Uterus (tissue), 4 donors: ENCODE data around the gene SLC24A5. TPM values are rescaled to one million over a fixed set of nuclear protein-coding genes. Genes with fewer than 3 reads are reported as not detected.

ENCODE experiments used
- DNase-seq, 2 donors: peaks; one replicate each; pipeline ENCODE4 v3.0.0-alpha.2; 2019 to 2020
- H3K27ac ChIP-seq, 2 donors: fragments of 200-600 bp; sonication (generic); 1 replicate in 1 of 2; 2 replicates in 1 of 2; pipeline ENCODE4 v1.5.1; 2016 to 2018
- H3K27me3 ChIP-seq, 2 donors: fragments of 200-600 bp; sonication (generic); one replicate each; pipeline ENCODE4 v1.5.1; 2018 to 2019; ENCODE audit warnings: control low read depth in 1 of 2
- H3K36me3 ChIP-seq, 2 donors: fragments of 200-600 bp; sonication (generic); one replicate each; pipeline ENCODE4 v1.5.1; 2019; ENCODE audit warnings: control low read depth in 1 of 2
- H3K4me1 ChIP-seq, 2 donors: fragments of 200-600 bp; sonication (generic); one replicate each; pipeline ENCODE4 v1.5.1; 2018 to 2019; ENCODE audit warnings: control low read depth in 1 of 2
- H3K4me3 ChIP-seq, 2 donors: fragments of 200-600 bp; sonication (generic); 1 replicate in 1 of 2; 2 replicates in 1 of 2; pipeline ENCODE4 v1.5.1; 2018 to 2019; ENCODE audit warnings: mild to moderate bottlenecking in 1 of 2
- H3K9me3 ChIP-seq, 2 donors: fragments of 200-600 bp; sonication (generic); one replicate each; pipeline ENCODE4 v1.5.1; 2019; ENCODE audit warnings: control low read depth in 1 of 2
- CTCF ChIP-seq, 4 experiments: fragments of 200-600 bp in 2 of 4; fragments of 450-650 bp in 2 of 4; sonication (generic) in 2 of 4; IDR thresholded peaks; one replicate each; pipeline ENCODE4 v1.5.1; 2016 to 2019; ENCODE audit warnings: antibody characterized with exemption in 4 of 4, mild to moderate bottlenecking in 2 of 4, moderate library complexity in 1 of 4
- POLR2A ChIP-seq, 2 donors: fragments of 450-650 bp; IDR thresholded peaks; one replicate each; pipeline ENCODE4 v1.6.1; 2016; ENCODE audit warnings: antibody characterized with exemption in 2 of 2, mild to moderate bottlenecking in 1 of 2, moderate library complexity in 1 of 2
- intact Hi-C: fragments of 100-400 bp; cut with DNase I; formaldehyde crosslinking; loops from one replicate; pipeline ENCODE4 v1.15.1; 2023; ENCODE audit warnings: low total_unique reads
- total RNA-seq, 4 donors: library from RNA; depleted of rRNA in 3 of 4; stranded (reverse); fragments of >200 nt in 3 of 4; gene quantifications; one replicate each; pipeline versions ENCODE4 v1.1.0 to v1.2.4, GENCODE V29; 2014 to 2023
- donor health status: DM: yes; HTN: yes; CAD: no.

Gene SLC24A5
- total RNA-seq, 4 donors from 2014 or later = 0.29 TPM; not detected in 3

DNA sequence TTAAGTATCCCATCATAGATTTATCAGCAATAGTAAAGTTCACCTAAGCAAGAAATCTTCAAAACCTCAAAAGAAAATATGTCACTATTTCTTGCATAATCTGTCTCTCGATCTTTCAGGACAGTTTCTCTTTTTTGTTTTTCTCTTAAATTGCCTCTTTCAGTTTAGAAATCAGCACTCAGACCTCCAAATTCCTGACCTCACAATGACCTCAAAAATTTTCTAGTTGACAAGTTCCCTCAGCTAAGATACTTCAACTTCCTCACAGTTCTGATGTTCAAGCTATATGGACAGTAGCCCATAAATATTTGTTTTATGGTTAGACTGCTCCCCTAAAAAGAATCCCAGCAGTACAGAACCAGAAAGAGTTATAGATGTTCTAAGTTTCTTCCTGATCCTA lies 24.1 kb downstream of the SLC24A5 start:
- intact Hi-C loops = no loop called here
- Histone ChIP-seq H3K36me3 (no peaks in the 10 kb centered on the region), H3K27me3 (no peaks in the 10 kb centered on the region), H3K4me3 (no peak overlapping the region), H3K27ac (no peak overlapping the region), H3K9me3 (no peaks in the 10 kb centered on the region), H3K4me1 (no peaks in the 10 kb centered on the region)
- DNase-seq = no peak
- TF ChIP-seq CTCF (IDR thresholded peaks at IDR 0.05) = no peak
- TF ChIP-seq POLR2A (IDR thresholded peaks at IDR 0.05) = no peak

- Histone ChIP-seq H3K4me3 (no peak overlapping the region), H3K4me1 (no peaks in the 10 kb centered on the region), H3K36me3 (no peaks in the 10 kb centered on the region), H3K27me3 (no peaks in the 10 kb centered on the region), H3K9me3 (no peaks in the 10 kb centered on the region), H3K27ac (no peak overlapping the region)
- intact Hi-C loops = no loop called here
- DNase-seq = no peak
- TF ChIP-seq CTCF (IDR thresholded peaks at IDR 0.05) (no peak), POLR2A (IDR thresholded peaks at IDR 0.05) (no peak)
Observed at GRCh38 chr15:48145923-48146322, 25.1 kb downstream of the SLC24A5 start.

DNA sequence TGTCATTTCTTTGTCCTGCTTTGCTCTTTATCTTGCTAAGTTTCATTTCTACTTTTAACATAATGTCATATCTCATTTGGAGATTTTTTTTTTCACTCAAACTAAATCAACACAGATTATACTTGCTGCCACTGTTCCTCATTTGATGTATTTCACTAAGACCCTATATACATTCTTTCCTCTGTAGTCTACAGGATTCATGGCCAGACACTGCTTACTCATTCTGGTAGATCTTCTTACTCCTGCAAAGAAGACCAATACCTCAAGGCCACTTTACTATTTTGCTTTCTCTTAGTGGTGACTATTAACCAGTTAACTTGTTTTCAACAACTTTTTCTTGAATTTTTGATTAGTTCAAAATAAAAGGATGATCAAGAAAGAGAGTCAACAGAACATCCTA lies 26.6 kb downstream of the SLC24A5 start:
- Histone ChIP-seq H3K36me3 (no peaks in the 10 kb centered on the region), H3K4me1 (no peaks in the 10 kb centered on the region)

GRCh38 chr15:48149858-48150257 lies 29.1 kb downstream of the SLC24A5 start:
- TF ChIP-seq POLR2A (IDR thresholded peaks at IDR 0.05) (no peak), CTCF (IDR thresholded peaks at IDR 0.05) (no peak)
- Histone ChIP-seq H3K4me1 (no peaks in the 10 kb centered on the region), H3K27me3 (no peaks in the 10 kb centered on the region), H3K9me3 (no peaks in the 10 kb centered on the region), H3K4me3 (no peak overlapping the region), H3K36me3 (no peaks in the 10 kb centered on the region), H3K27ac (no peak overlapping the region)
- intact Hi-C loops = no loop called here
- no peak for DNase-seq

More for the DNA sequence above, 26.6 kb downstream of the SLC24A5 start:
- no peak overlapping the region for H3K27ac ChIP-seq
- H3K4me3 ChIP-seq = no peak overlapping the region
- TF ChIP-seq CTCF (IDR thresholded peaks at IDR 0.05) (no peak), POLR2A (IDR thresholded peaks at IDR 0.05) (no peak)
- DNase-seq = no peak
- intact Hi-C loops = no loop called here
- no peaks in the 10 kb centered on the region for H3K27me3 ChIP-seq
- H3K9me3 ChIP-seq = no peaks in the 10 kb centered on the region

DNA sequence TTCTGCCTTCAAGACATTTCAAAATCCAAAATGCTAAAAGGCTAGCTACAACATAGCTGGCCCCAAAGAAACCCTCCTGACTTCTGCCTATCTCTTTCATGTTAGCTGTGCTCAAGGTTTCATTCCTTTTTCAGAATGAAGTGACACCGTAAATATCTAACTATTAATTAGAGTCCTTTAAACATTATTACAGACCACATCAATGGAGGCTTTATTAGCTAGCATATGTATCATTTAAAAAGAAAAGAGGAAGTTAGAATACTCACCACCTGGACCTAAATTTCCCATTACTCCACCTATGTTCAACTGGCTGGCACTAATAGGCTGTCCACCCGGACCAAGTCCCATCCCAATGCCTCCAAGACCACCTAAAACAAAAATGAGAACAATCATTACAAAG lies 32.7 kb downstream of the SLC24A5 start:
- no peak for TF ChIP-seq POLR2A (IDR thresholded peaks at IDR 0.05)
- TF ChIP-seq CTCF (IDR thresholded peaks at IDR 0.05) = no peak
- no peak overlapping the region for H3K4me3 ChIP-seq
- intact Hi-C loops = no loop called here
- DNase-seq = no peak
- H3K9me3 ChIP-seq = no peaks in the 10 kb centered on the region
- H3K27ac ChIP-seq = no peak overlapping the region
- H3K36me3 ChIP-seq = no peaks in the 10 kb centered on the region
- H3K27me3 ChIP-seq = no peaks in the 10 kb centered on the region
- no peaks in the 10 kb centered on the region for H3K4me1 ChIP-seq
